CD4-positive, alpha-beta T cell (primary cell): Measurements from ENCODE around the gene RCAN2. TPM values are rescaled to one million over a fixed set of nuclear protein-coding genes. Genes with fewer than 3 reads are reported as not detected.

Experiments used
- ATAC-seq: fragments of 200-7000 bp; cut with Tn5 transposase; one replicate; pipeline ENCODE4 v1.10.0; 2022; ENCODE audit warnings: mild to moderate bottlenecking; ENCODE audit not compliant: poor library complexity
- CTCF ChIA-PET: fragments of 350-600 bp; sonication (Branson Sonifier 250); formaldehyde crosslinking; loops from one replicate; lab custom pipeline; 2021; ENCODE audit warnings: antibody characterized with exemption, inconsistent platforms; lab: Charles Lee
- POLR2A ChIA-PET: fragments of 350-600 bp; sonication (Branson Sonifier 250); formaldehyde crosslinking; loops from one replicate; lab custom pipeline; 2021; ENCODE audit warnings: antibody characterized with exemption, inconsistent platforms; lab: Charles Lee
- DNase-seq, 14 experiments: peaks; one replicate each; pipeline ENCODE4 v3.0.0-alpha.2; 2013 to 2020; ENCODE audit warnings: mixed read lengths in 2 of 14
- H3K27ac ChIP-seq, 2 donors: one replicate each; pipeline versions ENCODE4 v1.5.1 to v1.7.0; 2013; ENCODE audit warnings: low read length in 2 of 2, low read depth in 1 of 2, mild to moderate bottlenecking in 1 of 2
- H3K27me3 ChIP-seq, 2 experiments: 1 replicate in 1 of 2; 2 replicates in 1 of 2; pipeline versions ENCODE4 v1.6.1 to v1.7.0; 2013; ENCODE audit warnings: low read length in 2 of 2, control low read depth in 1 of 2, mild to moderate bottlenecking in 1 of 2, moderate library complexity in 1 of 2; ENCODE audit not compliant: insufficient read depth in 2 of 2, control insufficient read depth in 1 of 2
- H3K36me3 ChIP-seq: one replicate; pipeline ENCODE4 v1.6.1; 2013; ENCODE audit warnings: low read length, control low read depth; ENCODE audit not compliant: insufficient read depth
- H3K4me1 ChIP-seq: one replicate; pipeline ENCODE4 v1.6.1; 2013; ENCODE audit warnings: low read length, control low read depth; ENCODE audit not compliant: insufficient read depth
- H3K4me3 ChIP-seq: one replicate; pipeline ENCODE4 v1.5.1; 2013; ENCODE audit warnings: mild to moderate bottlenecking, low read length, moderate library complexity
- H3K9me3 ChIP-seq, 2 experiments: 1 replicate in 1 of 2; 2 replicates in 1 of 2; pipeline versions ENCODE4 v1.6.1 to v1.7.0; 2013; ENCODE audit warnings: low read length in 2 of 2, mild to moderate bottlenecking in 2 of 2, control low read depth in 1 of 2, moderate library complexity in 1 of 2; ENCODE audit not compliant: control insufficient read depth in 1 of 2, insufficient read depth in 1 of 2
- H3K27ac Mint-ChIP-seq: one replicate; pipeline ENCODE4 v1.8.0; 2020; ENCODE audit warnings: mixed read lengths
- H3K27me3 Mint-ChIP-seq: one replicate; pipeline ENCODE4 v1.8.0; 2021; ENCODE audit warnings: mixed read lengths
- H3K36me3 Mint-ChIP-seq: one replicate; pipeline ENCODE4 v1.8.0; 2021; ENCODE audit warnings: low read depth, mixed read lengths
- H3K4me1 Mint-ChIP-seq: one replicate; pipeline ENCODE4 v1.8.0; 2021; ENCODE audit warnings: low read depth, mixed read lengths
- H3K4me3 Mint-ChIP-seq: one replicate; pipeline ENCODE4 v1.8.0; 2020; ENCODE audit warnings: mild to moderate bottlenecking, mixed read lengths
- H3K9me3 Mint-ChIP-seq: one replicate; pipeline ENCODE4 v1.8.0; 2020; ENCODE audit warnings: mixed read lengths
- CTCF ChIP-seq: fragments of 200-600 bp; IDR thresholded peaks from one replicate; pipeline ENCODE4 v1.8.0; 2022; ENCODE audit warnings: antibody characterized with exemption, mild to moderate bottlenecking
- intact Hi-C, 2 experiments: fragments of 100-400 bp; cut with DNase I in 1 of 2; cut with micrococcal nuclease in 1 of 2; formaldehyde crosslinking; loops; one replicate each; pipeline versions ENCODE4 v1.15.1 to v1.9.0; 2023 to 2025; cut with DNase I, micrococcal nuclease
- total RNA-seq, 174 experiments: library from RNA in 2 of 174; stranded (reverse) in 2 of 174; gene quantifications; one replicate each; pipeline ENCODE4 v1.2.3 and lab custom pipeline; 2021 to 2026

The RCAN2 gene
- total RNA-seq, 2 experiments from 2014 or later, result not detected

- no peak for ATAC-seq
- CTCF ChIA-PET, result no interaction called here
These were observed 279.3 kb downstream of the RCAN2 start for GRCh38 chr6:46211917-46212316.

DNA sequence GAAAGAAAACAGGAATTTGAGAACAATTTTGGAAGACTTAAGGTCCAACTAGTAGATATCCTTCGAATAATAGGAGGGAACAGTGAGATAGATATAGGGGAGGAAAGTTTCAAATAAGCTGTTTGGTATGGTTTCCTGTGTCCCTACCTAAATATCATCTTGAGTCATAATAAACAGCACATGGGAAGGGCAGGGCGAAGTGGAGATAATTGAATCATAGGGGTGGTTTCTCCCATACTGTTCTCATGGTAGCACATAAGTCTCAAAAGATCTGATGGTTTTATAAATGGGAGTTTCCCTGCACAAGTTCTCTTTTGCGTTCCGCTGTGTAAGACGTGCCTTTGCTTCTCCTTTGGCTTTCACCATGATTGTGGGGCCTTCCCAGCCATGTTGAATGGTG, 281.0 kb downstream of the RCAN2 start:
- Histone ChIP-seq H3K9me3 (peaks cover 0 to 1% of the 10 kb centered on the region in 2 experiments), H3K4me3 (no peak overlapping the region), H3K27ac (no peak overlapping the region), H3K36me3 (no peaks in the 10 kb centered on the region), H3K4me1 (no peaks in the 10 kb centered on the region), H3K27me3 (no peaks in the 10 kb centered on the region)
- Mint-ChIP-seq H3K27ac (no peak overlapping the region), H3K4me3 (no peak overlapping the region), H3K36me3 (no peaks in the 10 kb centered on the region), H3K27me3 (no peaks in the 10 kb centered on the region), H3K9me3 (no peaks in the 10 kb centered on the region), H3K4me1 (no peaks in the 10 kb centered on the region)
- no peak for TF ChIP-seq CTCF
- intact Hi-C loops, result no loop called here
- ChIA-PET POLR2A (no interaction called here), CTCF (no interaction called here)
- DNase-seq (no peak), ATAC-seq (no peak)

More at GRCh38 chr6:46211917-46212316, 279.3 kb downstream of the RCAN2 start:
- POLR2A ChIA-PET, result no interaction called here
- Histone ChIP-seq H3K4me1 (no peaks in the 10 kb centered on the region), H3K9me3 (no peaks in the 10 kb centered on the region), H3K27ac (no peak overlapping the region), H3K36me3 (no peaks in the 10 kb centered on the region), H3K27me3 (no peaks in the 10 kb centered on the region), H3K4me3 (no peak overlapping the region)
- intact Hi-C loops, result no loop called here
- H3K4me3 Mint-ChIP-seq, result no peak overlapping the region
- no peaks in the 10 kb centered on the region for H3K27me3 Mint-ChIP-seq
- TF ChIP-seq CTCF, result no peak
- DNase-seq, result no peak
- H3K4me1 Mint-ChIP-seq, result no peaks in the 10 kb centered on the region
- H3K9me3 Mint-ChIP-seq, result no peaks in the 10 kb centered on the region
- H3K27ac Mint-ChIP-seq, result no peak overlapping the region
- H3K36me3 Mint-ChIP-seq, result no peaks in the 10 kb centered on the region

DNA sequence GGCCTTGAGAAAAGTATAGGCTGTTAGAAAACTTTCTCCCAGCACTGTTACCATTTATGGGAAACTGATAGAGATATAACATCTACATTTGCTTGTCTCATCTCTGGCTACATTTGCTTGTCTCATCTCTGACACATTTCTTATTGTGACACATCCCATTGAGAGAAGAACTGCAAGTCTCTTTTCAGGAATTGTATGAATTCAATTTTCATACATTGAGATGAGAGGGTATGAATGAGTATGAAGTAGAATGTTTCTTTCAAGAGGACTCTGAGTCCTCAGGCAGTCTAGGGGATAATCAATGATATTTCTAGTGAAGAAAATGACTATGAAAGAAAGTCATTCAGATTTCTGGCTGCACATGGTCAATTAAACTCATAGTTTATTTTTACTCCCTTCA, 282.9 kb downstream of the RCAN2 start:
- no peak overlapping the region for H3K4me3 ChIP-seq
- ATAC-seq, result no peak
- no peaks in the 10 kb centered on the region for H3K4me1 Mint-ChIP-seq
- ChIA-PET CTCF (no interaction called here), POLR2A (no interaction called here)
- H3K27ac ChIP-seq, result no peak overlapping the region
- no peak overlapping the region for H3K27ac Mint-ChIP-seq
- DNase-seq, result no peak
- TF ChIP-seq CTCF, result no peak
- peaks cover 0 to 7% of the 10 kb centered on the region in 2 experiments for H3K9me3 ChIP-seq
- no peaks in the 10 kb centered on the region for H3K36me3 Mint-ChIP-seq
- intact Hi-C loops, result no loop called here
- no peak overlapping the region for H3K4me3 Mint-ChIP-seq
- no peaks in the 10 kb centered on the region for H3K4me1 ChIP-seq
- H3K27me3 Mint-ChIP-seq, result no peaks in the 10 kb centered on the region
- no peaks in the 10 kb centered on the region for H3K27me3 ChIP-seq
- H3K9me3 Mint-ChIP-seq, result no peaks in the 10 kb centered on the region
- H3K36me3 ChIP-seq, result no peaks in the 10 kb centered on the region
